K562 (cell line): ENCODE measurements around the gene MRPL42. TPM values are rescaled to one million over a fixed set of nuclear protein-coding genes. Genes with fewer than 3 reads are reported as not detected.

Source experiments
- ATAC-seq: fragments of 200-7000 bp; cut with Tn5 transposase; 3 replicates; pipeline ENCODE4 v1.9.1; 2020; ENCODE audit warnings: moderate library complexity
- BruUV-seq: library from RNA; stranded (reverse); fragments of 400-500 nt; replicated peaks from 2 replicates; lab custom pipeline; 2021; lab: Mats Ljungman, UMichigan
- CTCF ChIA-PET: fragments of 300-600 bp; formaldehyde crosslinking; extraction: SDS; loops from one replicate; lab custom pipeline; 2021; ENCODE audit warnings: low intra/inter-chr PET ratio; lab: Yijun Ruan, JAX
- POLR2A ChIA-PET: fragments of 300-600, 350-650 bp; sonication (Branson Sonifier 250); formaldehyde crosslinking; extraction: SDS; loops from one replicate; lab custom pipeline; 2021; ENCODE audit warnings: antibody characterized with exemption, inconsistent platforms; lab: Yijun Ruan, JAX
- DNase-seq, 4 experiments: peaks; one replicate each; pipeline versions ENCODE4 v3.0.0 to v3.0.0-alpha.2; 2011 to 2018; ENCODE audit warnings: low spot score in 3 of 4, mixed read lengths in 3 of 4; ENCODE audit errors: extremely low read depth in 1 of 4
- FAIRE-seq: peaks from 2 replicates; lab custom pipeline; 2011; peaks lifted over from hg19 to GRCh38; lab: Jason Lieb, UNC
- H2AFZ ChIP-seq: 2 replicates; pipeline ENCODE4 v1.6.0; 2011; ENCODE audit warnings: low read depth, low read length, control low read depth, inconsistent platforms
- H3K27ac ChIP-seq: fragments of 200-600 bp; 3 replicates; pipeline ENCODE4 v1.8.0; 2011; ENCODE audit warnings: low read depth, mild to moderate bottlenecking, control low read depth, inconsistent platforms, low read length, moderate library complexity, mixed read lengths; ENCODE audit errors: extremely low read depth
- H3K27me3 ChIP-seq, 2 experiments: fragments of 300-600 bp in 1 of 2; 2 replicates in 1 of 2; 3 replicates in 1 of 2; pipeline versions ENCODE4 v1.6.0 to v1.8.0; 2011; ENCODE audit warnings: inconsistent platforms in 2 of 2, low read length in 2 of 2, mild to moderate bottlenecking in 1 of 2, mixed read lengths in 1 of 2, moderate library complexity in 1 of 2; ENCODE audit not compliant: control insufficient read depth in 2 of 2, insufficient read depth in 2 of 2
- H3K36me3 ChIP-seq: fragments of 300-600 bp; 3 replicates; pipeline ENCODE4 v1.8.0; 2011; ENCODE audit warnings: mild to moderate bottlenecking, low read length, inconsistent platforms; ENCODE audit not compliant: control insufficient read depth, insufficient read depth
- H3K4me1 ChIP-seq, 2 experiments: fragments of 200-600 bp in 1 of 2; replicated peaks in 1 of 2; 2 replicates in 1 of 2; 3 replicates in 1 of 2; pipeline versions ENCODE4 v1.5.1 to v1.8.0; 2011; ENCODE audit warnings: inconsistent platforms in 2 of 2, low read length in 2 of 2, mild to moderate bottlenecking in 1 of 2, mixed read lengths in 1 of 2, moderate library complexity in 1 of 2; ENCODE audit not compliant: control insufficient read depth in 2 of 2, insufficient read depth in 2 of 2
- H3K4me2 ChIP-seq: 2 replicates; pipeline ENCODE4 v1.6.1; 2011; ENCODE audit warnings: low read length, control low read depth, inconsistent platforms, mixed read lengths; ENCODE audit not compliant: insufficient read depth
- H3K4me3 ChIP-seq: fragments of 200-600 bp; sonication (generic), shearing (Covaris generic); 2 replicates; pipeline ENCODE4 v1.5.1; 2016; ENCODE audit warnings: control low read depth, inconsistent platforms
- H3K79me2 ChIP-seq: fragments of 200-600 bp; 3 replicates; pipeline ENCODE4 v1.8.0; 2011; ENCODE audit warnings: low read length, inconsistent platforms; ENCODE audit not compliant: control insufficient read depth, insufficient read depth
- H3K9ac ChIP-seq, 2 experiments: 2 replicates each; pipeline versions ENCODE4 v1.6.0 to v1.6.1; 2011; ENCODE audit warnings: low read depth in 2 of 2, low read length in 2 of 2, control low read depth in 1 of 2, inconsistent platforms in 1 of 2, mild to moderate bottlenecking in 1 of 2, mixed read lengths in 1 of 2; ENCODE audit not compliant: insufficient read depth in 1 of 2
- H3K9me1 ChIP-seq: one replicate; pipeline ENCODE4 v1.6.0; 2011; ENCODE audit warnings: inconsistent platforms, mild to moderate bottlenecking, low read length, moderate library complexity; ENCODE audit not compliant: control insufficient read depth, insufficient read depth
- H3K9me3 ChIP-seq: replicated peaks from 2 replicates; pipeline ENCODE4 v1.5.1; 2011; ENCODE audit warnings: low read depth, low read length, inconsistent platforms; ENCODE audit not compliant: control insufficient read depth, insufficient read depth
- H4K20me1 ChIP-seq: replicated peaks from 2 replicates; pipeline ENCODE4 v1.6.1; 2011; ENCODE audit warnings: low read length, inconsistent platforms, mixed read lengths; ENCODE audit not compliant: control insufficient read depth, insufficient read depth
- CBFA2T3 ChIP-seq: fragments of 450-650 bp; IDR thresholded peaks from 2 replicates; pipeline ENCODE4 v1.6.1; 2017
- EGR1 ChIP-seq: fragments of 450-650 bp; conservative IDR thresholded peaks from 2 replicates; pipeline ENCODE4 v1.6.1; 2017; ENCODE audit warnings: mild to moderate bottlenecking
- EP400 ChIP-seq: fragments of 450-650 bp; IDR thresholded peaks from 2 replicates; pipeline ENCODE4 v1.6.1; 2017; ENCODE audit warnings: antibody characterized with exemption, mild to moderate bottlenecking, moderate library complexity
- FOS ChIP-seq: IDR thresholded peaks from 3 replicates; pipeline ENCODE4 v1.6.1; 2011; ENCODE audit not compliant: insufficient read length; ENCODE audit errors: extremely low read depth
- MEIS2 ChIP-seq: fragments of 450-650 bp; IDR thresholded peaks from 2 replicates; pipeline ENCODE4 v1.6.1; 2014; ENCODE audit warnings: mild to moderate bottlenecking; ENCODE audit not compliant: partially characterized antibody
- PCBP1 ChIP-seq: fragments of 200-400 bp; formaldehyde crosslinking; IDR thresholded peaks from 2 replicates; pipeline ENCODE4 v1.6.1; 2018; ENCODE audit warnings: mild to moderate bottlenecking, low read depth, low read length; ENCODE audit not compliant: poor library complexity, severe bottlenecking
- RAD21 ChIP-seq, 2 experiments: fragments of 250-450 bp in 1 of 2; fragments of 450-650 bp in 1 of 2; sonication (Bioruptor Pico) in 1 of 2; formaldehyde crosslinking in 1 of 2; IDR thresholded peaks in 1 of 2; conservative IDR thresholded peaks in 1 of 2; 2 replicates each; pipeline versions ENCODE4 v1.4.0 to v1.8.0; 2020 to 2022; ENCODE audit warnings: mild to moderate bottlenecking in 2 of 2, moderate library complexity in 1 of 2
- SNRNP70 ChIP-seq: fragments of 200-400 bp; formaldehyde crosslinking; optimal IDR thresholded peaks from 2 replicates; pipeline ENCODE3; 2017; ENCODE audit warnings: low read depth, low read length
- SREBF2 ChIP-seq: sonication (generic); formaldehyde crosslinking; IDR thresholded peaks from 2 replicates; pipeline ENCODE4 v1.4.0; 2020; ENCODE audit warnings: mild to moderate bottlenecking, missing genetic modification reagents
- ZNF3 ChIP-seq: fragments of 250-450 bp; sonication (Bioruptor Pico); IDR thresholded peaks from 2 replicates; pipeline ENCODE4 v1.5.0; 2021; ENCODE audit warnings: mild to moderate bottlenecking, moderate library complexity
- ZNF395 ChIP-seq: fragments of 200-800 bp; sonication (Bioruptor generic); IDR thresholded peaks from 2 replicates; pipeline ENCODE4 v1.6.1; 2017; ENCODE audit warnings: missing genetic modification characterization, missing compliant biosample characterization
- ZNF695 ChIP-seq: fragments of 450-650 bp; formaldehyde crosslinking; IDR thresholded peaks from 2 replicates; pipeline ENCODE4 v1.4.0; 2020; ENCODE audit warnings: mild to moderate bottlenecking, moderate library complexity
- ZNF75A ChIP-seq: fragments of 450-650 bp; formaldehyde crosslinking; IDR thresholded peaks from 2 replicates; pipeline ENCODE4 v1.4.0; 2020; ENCODE audit warnings: mild to moderate bottlenecking
- ZNF77 ChIP-seq: fragments of 250-450 bp; sonication (Bioruptor Pico); IDR thresholded peaks from 2 replicates; pipeline ENCODE4 v1.5.0; 2020
- WGBS: fragments of 100-300 bp; shearing (Covaris generic); methylation state at CpG from one replicate; pipeline ENCODE4 v1.1.6; 2016; ENCODE audit warnings: low coverage, mixed read lengths; ENCODE audit not compliant: insufficient coverage; ENCODE audit errors: missing lambda C conversion rate; 5-methylcytosine and 5-hydroxymethylcytosine counted together
- in situ Hi-C: fragments of 300-500 bp; cut with MboI; formaldehyde crosslinking; loops from 4 replicates; pipeline ENCODE4 v1.15.0; 2018; ENCODE audit warnings: inconsistent platforms, mixed read lengths
- intact Hi-C: fragments of 100-400 bp; cut with micrococcal nuclease; formaldehyde crosslinking; loops from 2 replicates; pipeline ENCODE4 v1.14.2; 2022
- polyA plus RNA-seq, 8 experiments: library from polyadenylated mRNA; depleted of rRNA in 4 of 8; stranded (reverse) in 5 of 8; unstranded in 3 of 8; fragments of >200 nt; fragmentation: Nextera tagmentation in 2 of 8; fragmentation: Illumina TruSeq in 1 of 8; extraction: Ambion mirVana in 2 of 8; extraction: Trizol in 1 of 8; gene quantifications; 2 replicates each; pipeline versions ENCODE4 v1.2.1 to v1.2.3, GENCODE V29; 2011 to 2014; ENCODE audit warnings: inconsistent platforms in 1 of 8, missing spikeins in 1 of 8
- total RNA-seq, 7 experiments: library from RNA; depleted of rRNA in 6 of 7; stranded (reverse); fragments of >200 nt in 6 of 7; fragmentation: Illumina TruSeq in 2 of 7; extraction: Trizol in 2 of 7; gene quantifications; 2 replicates each; pipeline versions ENCODE4 v1.2.1 to v1.2.3, GENCODE V29; 2011 to 2021; ENCODE audit warnings: low replicate concordance in 1 of 7
- TF ChIP-seq, protein P1 (sequence below): fragments of 450-650 bp; IDR thresholded peaks from 2 replicates; pipeline ENCODE4 v1.6.1; 2016; ENCODE audit warnings: low read depth, mild to moderate bottlenecking, moderate library complexity

MRPL42 gene
- total and polyA plus RNA-seq, 9 of the 15 experiments (the other 6 are each of a cell fraction or from before 2014, with no cell fraction given): 104 to 806 (median 218) TPM

DNA sequence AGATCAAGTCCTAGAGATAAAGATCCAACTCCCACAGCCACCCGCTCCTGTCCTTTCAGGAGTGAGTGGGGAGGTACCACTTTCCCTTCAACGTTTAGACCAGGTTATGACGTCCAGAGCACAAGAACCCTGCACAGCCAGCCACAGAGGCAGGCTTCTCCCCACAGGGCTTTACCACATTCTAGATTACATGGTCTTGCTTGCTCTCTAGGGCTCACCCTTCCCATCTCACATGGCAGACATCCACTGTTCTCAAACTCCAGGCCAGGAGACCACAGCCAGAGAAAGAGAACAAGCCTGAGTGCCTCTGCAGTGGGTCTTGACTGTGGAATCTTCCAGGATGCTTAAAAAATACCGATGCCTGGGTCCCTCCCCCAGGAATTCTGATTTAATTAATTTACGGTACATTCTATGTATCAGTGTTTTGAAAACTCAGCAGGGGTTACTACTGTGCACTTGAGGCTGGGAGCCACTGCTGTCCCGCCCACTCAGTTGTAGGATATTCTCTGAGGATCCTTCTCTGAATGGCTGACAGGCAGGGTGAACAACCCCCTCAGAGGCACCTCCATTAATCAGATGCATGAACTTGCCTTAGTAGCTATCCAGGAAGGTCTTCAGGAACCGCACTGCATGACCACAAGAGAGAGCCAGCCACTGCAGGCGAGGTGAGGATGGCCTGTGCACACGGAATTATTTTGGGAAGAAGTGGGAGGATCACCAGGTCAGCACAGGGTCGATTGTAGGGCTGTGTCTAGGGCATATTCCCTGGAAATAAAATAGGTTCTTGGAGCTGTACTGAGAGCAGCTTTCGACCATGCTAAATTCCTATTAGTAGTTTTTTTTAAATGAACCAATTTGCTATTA lies 83.7 kb downstream of the MRPL42 start:
- CTCF ChIA-PET: no interaction called here

DNA sequence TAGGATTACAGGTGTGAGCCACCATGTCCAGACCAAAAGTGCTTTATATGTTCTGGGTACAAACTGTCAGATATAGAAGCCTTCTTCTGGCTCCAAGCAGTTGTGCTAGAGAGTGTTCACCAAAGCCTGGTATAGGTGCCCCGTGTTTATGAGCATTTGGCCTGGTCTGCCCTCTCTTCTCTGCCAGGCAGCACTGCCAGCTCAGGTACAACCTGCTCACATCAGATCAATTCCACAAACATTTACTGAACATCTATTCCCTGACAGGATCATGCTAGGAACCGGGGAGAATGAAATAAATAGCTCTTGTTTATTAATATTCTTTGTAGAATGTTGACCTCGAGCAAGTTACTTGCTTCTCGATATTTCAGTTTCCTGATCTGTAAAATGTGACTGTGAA lies 85.1 kb downstream of the MRPL42 start:
- H2AFZ ChIP-seq: no peak overlapping the region
- POLR2A ChIA-PET: interaction anchor here (0.5 to 0.8 kb wide), 2 partner anchors 17 to 1632 kb away, joined by 3 to 4 read pairs; no protein-coding TSS in a partner anchor
- H3K27ac ChIP-seq: no peak overlapping the region
- no peaks in the 10 kb centered on the region for H4K20me1 ChIP-seq
- intact Hi-C loops (no loop called here), in situ Hi-C loops (no loop called here)
- peaks cover 0 to 3% of the 10 kb centered on the region in 2 experiments; a peak in 2 of 5 replicates for H3K4me1 ChIP-seq
- FAIRE-seq: no peak
- CTCF ChIA-PET: no interaction called here
- no peak overlapping the region for H3K4me3 ChIP-seq
- H3K79me2 ChIP-seq: no peaks in the 10 kb centered on the region
- H3K9me1 ChIP-seq: no peaks in the 10 kb centered on the region
- no peaks in the 10 kb centered on the region for H3K27me3 ChIP-seq
- H3K9me3 ChIP-seq: no peaks in the 10 kb centered on the region; the same call in 1 of the 2 replicates
- H3K4me2 ChIP-seq: no peak overlapping the region
- H3K9ac ChIP-seq: no peak overlapping the region
- H3K36me3 ChIP-seq: no peaks in the 10 kb centered on the region; the same call in 2 of the 3 replicates
- DNase-seq: no peak
- no TSS peak for BruUV-seq
- no peak for ATAC-seq
- 87% methylated on average over 4 of the region's 4 CpGs for WGBS
- TF ChIP-seq CBFA2T3 (no peak), ZNF77 (no peak), ZNF395 (CRISPR knock-in tag) (no peak), RAD21 (CRISPR knock-in tag; conservative IDR thresholded peaks at IDR 0.05 in 1 of 2, IDR thresholded peaks at IDR 0.05 in 1 of 2) (no peak), SNRNP70 (no peak), ZNF695 (no peak), SREBF2 (no peak), ZNF75A (CRISPR knock-in tag) (no peak), PCBP1 (no peak), FOS (no peak), ZNF3 (CRISPR knock-in tag) (no peak)
- TF ChIP-seq, protein P1, sequence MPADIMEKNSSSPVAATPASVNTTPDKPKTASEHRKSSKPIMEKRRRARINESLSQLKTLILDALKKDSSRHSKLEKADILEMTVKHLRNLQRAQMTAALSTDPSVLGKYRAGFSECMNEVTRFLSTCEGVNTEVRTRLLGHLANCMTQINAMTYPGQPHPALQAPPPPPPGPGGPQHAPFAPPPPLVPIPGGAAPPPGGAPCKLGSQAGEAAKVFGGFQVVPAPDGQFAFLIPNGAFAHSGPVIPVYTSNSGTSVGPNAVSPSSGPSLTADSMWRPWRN: no peak

More for the DNA sequence above, 83.7 kb downstream of the MRPL42 start:
- Histone ChIP-seq H4K20me1 (no peaks in the 10 kb centered on the region), H3K36me3 (no peaks in the 10 kb centered on the region; the same call in 2 of the 3 replicates), H3K4me1 (peaks cover 0 to 3% of the 10 kb centered on the region in 2 experiments; a peak in 2 of 5 replicates), H3K79me2 (no peaks in the 10 kb centered on the region), H3K27me3 (no peaks in the 10 kb centered on the region), H3K9me3 (no peaks in the 10 kb centered on the region), H3K4me3 (no peak overlapping the region), H2AFZ (no peak overlapping the region), H3K9ac (peak overlapping the region in 1 of 2 experiments; percentile 36; a peak in 1 of 4 replicates), H3K4me2 (no peak overlapping the region), H3K27ac (no peak overlapping the region), H3K9me1 (no peaks in the 10 kb centered on the region)
- DNase-seq (peak in 1 of 4 experiments; percentile 19), FAIRE-seq (no peak), ATAC-seq (peak; percentile 58)
- intact Hi-C loops: no loop called here
- BruUV-seq: no TSS peak
- WGBS: 39% methylated on average over 11 of the region's 11 CpGs
- no peak for TF ChIP-seq MEIS2
- peak; percentile 27; the same call in 1 of the 2 replicates for TF ChIP-seq EGR1
- no peak for TF ChIP-seq EP400
- TF ChIP-seq, all 486 proteins: peak for 1
- POLR2A ChIA-PET: no interaction called here
- in situ Hi-C loops: no loop called here
